H1 (cell line): Measurements from ENCODE around the gene PTPA. TPM values are rescaled to one million over a fixed set of nuclear protein-coding genes. Genes with fewer than 3 reads are reported as not detected.

Experiments used
- CTCF ChIA-PET: fragments of 300-600 bp; sonication (Branson Sonifier 250); formaldehyde crosslinking; loops from one replicate; lab custom pipeline; 2021; ENCODE audit not compliant: partially characterized antibody; lab: Charles Lee
- POLR2A ChIA-PET: fragments of 300-600 bp; sonication (Branson Sonifier 250); formaldehyde crosslinking; loops from one replicate; lab custom pipeline; 2021; ENCODE audit warnings: inconsistent platforms; ENCODE audit not compliant: partially characterized antibody; lab: Charles Lee
- DNase-seq, 2 experiments: peaks; one replicate each; pipeline versions ENCODE4 v3.0.0 to v3.0.0-alpha.2; 2010 to 2022; ENCODE audit warnings: low spot score in 2 of 2, low read depth in 1 of 2, mixed read lengths in 1 of 2
- FAIRE-seq: peaks from 2 replicates; lab custom pipeline; 2011; peaks lifted over from hg19 to GRCh38; lab: Jason Lieb, UNC
- H2AFZ ChIP-seq: 2 replicates; pipeline ENCODE4 v1.8.1; 2012; ENCODE audit warnings: low read length, inconsistent platforms
- H2AK5ac ChIP-seq: 2 replicates; pipeline ENCODE4 v1.6.1; 2013; ENCODE audit warnings: low read depth, low read length
- H2BK120ac ChIP-seq: replicated peaks from 2 replicates; pipeline ENCODE3; 2013; ENCODE audit warnings: low read depth, low read length, inconsistent platforms
- H2BK12ac ChIP-seq: 2 replicates; pipeline ENCODE4 v1.6.1; 2013; ENCODE audit warnings: low read depth, low read length
- H2BK15ac ChIP-seq: 2 replicates; pipeline ENCODE4 v1.6.1; 2013; ENCODE audit warnings: low read length
- H2BK20ac ChIP-seq: 2 replicates; pipeline ENCODE4 v1.6.1; 2013; ENCODE audit warnings: low read length
- H2BK5ac ChIP-seq: 2 replicates; pipeline ENCODE4 v1.6.1; 2013; ENCODE audit warnings: low read depth, low read length
- H3K14ac ChIP-seq: 2 replicates; pipeline ENCODE4 v1.6.1; 2013; ENCODE audit warnings: inconsistent platforms; ENCODE audit not compliant: insufficient read length
- H3K18ac ChIP-seq: 2 replicates; pipeline ENCODE4 v1.6.1; 2013; ENCODE audit warnings: low read length; ENCODE audit errors: extremely low read depth
- H3K23ac ChIP-seq: 2 replicates; pipeline ENCODE4 v1.6.1; 2013; ENCODE audit warnings: inconsistent platforms; ENCODE audit not compliant: insufficient read length
- H3K23me2 ChIP-seq: 2 replicates; pipeline ENCODE4 v1.6.1; 2013; ENCODE audit warnings: low read depth, low read length
- H3K27ac ChIP-seq: 2 replicates; pipeline ENCODE4 v1.6.1; 2011; ENCODE audit warnings: low read depth, low read length, inconsistent platforms
- H3K27me3 ChIP-seq, 4 experiments: replicated peaks in 1 of 4; 1 replicate in 1 of 4; 2 replicates in 3 of 4; pipeline versions ENCODE4 v1.6.1 to v1.8.1; 2011 to 2013; ENCODE audit warnings: low read length in 3 of 4, mild to moderate bottlenecking in 3 of 4, inconsistent platforms in 2 of 4, mixed read lengths in 2 of 4, moderate library complexity in 1 of 4; ENCODE audit not compliant: control insufficient read depth in 3 of 4, insufficient read depth in 3 of 4; ENCODE audit errors: extremely low read depth in 1 of 4
- H3K36me3 ChIP-seq, 4 experiments: 2 replicates each; pipeline versions ENCODE4 v1.6.1 to v1.8.1; 2011 to 2013; ENCODE audit warnings: mild to moderate bottlenecking in 4 of 4, low read length in 3 of 4, moderate library complexity in 2 of 4, control low read depth in 1 of 4, inconsistent platforms in 1 of 4; ENCODE audit not compliant: insufficient read depth in 4 of 4, control insufficient read depth in 2 of 4
- H3K4ac ChIP-seq: replicated peaks from 2 replicates; pipeline ENCODE3; 2013; ENCODE audit warnings: low read length, low read depth, mixed read lengths, inconsistent platforms; ENCODE audit not compliant: insufficient read length
- H3K4me1 ChIP-seq, 4 experiments: replicated peaks in 1 of 4; 1 replicate in 1 of 4; 2 replicates in 3 of 4; pipeline versions ENCODE4 v1.6.1 to v1.8.1; 2011 to 2013; ENCODE audit warnings: low read length in 3 of 4, inconsistent platforms in 2 of 4, mixed read lengths in 1 of 4; ENCODE audit not compliant: insufficient read depth in 4 of 4, control insufficient read depth in 3 of 4
- H3K4me2 ChIP-seq, 2 experiments: 2 replicates each; pipeline versions ENCODE4 v1.6.1 to v1.8.1; 2011 to 2013; ENCODE audit warnings: low read depth in 2 of 2, low read length in 2 of 2, control low read depth in 1 of 2, inconsistent platforms in 1 of 2, mild to moderate bottlenecking in 1 of 2; ENCODE audit not compliant: insufficient read depth in 1 of 2
- H3K4me3 ChIP-seq, 4 experiments: fragments of 200-600, 300-600 bp in 1 of 4; sonication (generic), shearing (Covaris generic), sonication (Bioruptor Twin) in 1 of 4; 2 replicates each; pipeline versions ENCODE4 v1.5.1 to v1.8.1; 2011 to 2016; ENCODE audit warnings: low read length in 4 of 4, low read depth in 3 of 4, control low read depth in 2 of 4, inconsistent platforms in 2 of 4, mild to moderate bottlenecking in 2 of 4, mixed read lengths in 1 of 4, moderate library complexity in 1 of 4; ENCODE audit not compliant: insufficient read depth in 2 of 4; ENCODE audit errors: extremely low read depth in 1 of 4
- H3K56ac ChIP-seq: replicated peaks from 2 replicates; pipeline ENCODE3; 2013; ENCODE audit warnings: low read depth, mild to moderate bottlenecking, mixed read lengths, low read length, inconsistent platforms; ENCODE audit not compliant: insufficient read length
- H3K79me1 ChIP-seq: 2 replicates; pipeline ENCODE4 v1.6.1; 2013; ENCODE audit warnings: low read depth, low read length, control low read depth
- H3K79me2 ChIP-seq, 2 experiments: 2 replicates each; pipeline versions ENCODE4 v1.6.1 to v1.8.1; 2012 to 2013; ENCODE audit warnings: low read length in 2 of 2, mild to moderate bottlenecking in 2 of 2, inconsistent platforms in 1 of 2; ENCODE audit not compliant: insufficient read depth in 2 of 2, control insufficient read depth in 1 of 2
- H3K9ac ChIP-seq, 4 experiments: replicated peaks in 1 of 4; 1 replicate in 1 of 4; 2 replicates in 3 of 4; pipeline versions ENCODE4 v1.6.1 to v1.8.1; 2011 to 2013; ENCODE audit warnings: low read depth in 3 of 4, low read length in 3 of 4, control low read depth in 2 of 4, mild to moderate bottlenecking in 2 of 4, moderate library complexity in 2 of 4, inconsistent platforms in 1 of 4; ENCODE audit errors: extremely low read depth in 1 of 4
- H3K9me3 ChIP-seq, 2 experiments: 2 replicates each; pipeline versions ENCODE4 v1.6.1 to v1.8.1; 2012 to 2013; ENCODE audit warnings: mild to moderate bottlenecking in 2 of 2, moderate library complexity in 2 of 2, control low read depth in 1 of 2, inconsistent platforms in 1 of 2, low read depth in 1 of 2, low read length in 1 of 2, mixed read lengths in 1 of 2; ENCODE audit not compliant: insufficient read depth in 2 of 2
- H4K20me1 ChIP-seq, 2 experiments: replicated peaks in 1 of 2; 2 replicates each; pipeline versions ENCODE3 to v1.8.1; 2011 to 2013; ENCODE audit warnings: inconsistent platforms in 2 of 2, low read length in 2 of 2, mild to moderate bottlenecking in 1 of 2; ENCODE audit not compliant: insufficient read depth in 2 of 2, control insufficient read depth in 1 of 2
- H4K5ac ChIP-seq: 2 replicates; pipeline ENCODE4 v1.6.1; 2013; ENCODE audit warnings: low read length, low read depth, mixed read lengths, inconsistent platforms; ENCODE audit not compliant: insufficient read length
- H4K8ac ChIP-seq: 2 replicates; pipeline ENCODE4 v1.8.0; 2013; ENCODE audit warnings: mild to moderate bottlenecking, moderate library complexity, low read length, inconsistent platforms; ENCODE audit not compliant: insufficient read depth; ENCODE audit errors: extremely low read depth
- H4K91ac ChIP-seq: replicated peaks from 2 replicates; pipeline ENCODE3; 2013; ENCODE audit warnings: low read length, mixed read lengths, inconsistent platforms; ENCODE audit not compliant: insufficient read length
- GABPA ChIP-seq: IDR thresholded peaks from 2 replicates; pipeline ENCODE4 v1.6.1; 2011; ENCODE audit warnings: mild to moderate bottlenecking, low read length, moderate library complexity, borderline replicate concordance; ENCODE audit not compliant: insufficient read depth
- NANOG ChIP-seq: IDR thresholded peaks from 2 replicates; pipeline ENCODE4 v1.6.1; 2011; ENCODE audit warnings: low read length, low read depth, mild to moderate bottlenecking, inconsistent platforms; ENCODE audit not compliant: insufficient read depth, poor library complexity, severe bottlenecking
- SIN3A ChIP-seq, 2 experiments: IDR thresholded peaks in 1 of 2; conservative IDR thresholded peaks in 1 of 2; 2 replicates each; pipeline ENCODE4 v1.6.1; 2011 to 2012; ENCODE audit warnings: low read length in 2 of 2, improper control_type of control experiment in 1 of 2, low read depth in 1 of 2, mild to moderate bottlenecking in 1 of 2
- SP1 ChIP-seq: IDR thresholded peaks from 2 replicates; pipeline ENCODE4 v1.6.1; 2011; ENCODE audit warnings: low read depth, low read length
- WGBS, 2 experiments: shearing (Covaris generic) in 1 of 2; methylation state at CpG; one replicate each; pipeline versions ENCODE4 v1.1.6 to v1.1.7; 2013 to 2015; ENCODE audit warnings: low lambda C conversion rate in 2 of 2, mixed read lengths in 2 of 2, inconsistent platforms in 1 of 2, low coverage in 1 of 2, missing lambda C conversion rate in 1 of 2; ENCODE audit not compliant: insufficient replicate concordance in 2 of 2, insufficient coverage in 1 of 2, insufficient read length in 1 of 2; ENCODE audit errors: extremely low coverage in 1 of 2, missing lambda C conversion rate in 1 of 2; 5-methylcytosine and 5-hydroxymethylcytosine counted together
- polyA plus RNA-seq, 7 experiments: library from polyadenylated mRNA; depleted of rRNA in 3 of 7; stranded (reverse) in 5 of 7; unstranded in 2 of 7; fragments of >200 nt in 5 of 7; fragments of 200-250 nt in 2 of 7; gene quantifications; 1 replicate in 5 of 7; 2 replicates in 1 of 7; 4 replicates in 1 of 7; pipeline versions ENCODE4 v1.2.1 to v1.2.3, GENCODE V29; 2011 to 2013; ENCODE audit warnings: missing spikeins in 2 of 7, mixed read lengths in 2 of 7
- total RNA-seq: library from RNA; stranded (reverse); fragmentation: NEBNext Ultra II Directional; extraction: Animal tissue kit (Norgen Biotek cat#: 25700); gene quantifications from 2 replicates; pipeline ENCODE4 v1.2.1, GENCODE V29; 2021

The PTPA gene
- total and polyA plus RNA-seq, 2 of the 8 experiments (the other 6 are each of a cell fraction or from before 2014, with no cell fraction given), result 114 to 145 TPM

GRCh38 chr9:129101279-129101678, 9.9 kb upstream of the PTPA start:
- no peak overlapping the region for H3K9ac ChIP-seq
- peaks cover 0 to 5% (median 1%) of the 10 kb centered on the region in 4 experiments; a peak in 2 of 7 replicates for H3K4me1 ChIP-seq
- POLR2A ChIA-PET, result interaction anchor here (1.3 to 2.2 kb wide), 4 partner anchors 9 to 39 kb away, joined by 3 to 7 read pairs (median 4); partner anchors contain the start of gene PTPA
- no peak overlapping the region for H2AFZ ChIP-seq
- no peak overlapping the region for H3K56ac ChIP-seq
- peaks cover 0 to 6% (median 4%) of the 10 kb centered on the region in 4 experiments; a peak in 4 of 7 replicates for H3K27me3 ChIP-seq
- H3K4me2 ChIP-seq, result no peak overlapping the region
- no peak overlapping the region for H4K5ac ChIP-seq
- H2BK12ac ChIP-seq, result no peak overlapping the region
- no peak overlapping the region for H3K27ac ChIP-seq
- H3K23me2 ChIP-seq, result no peaks in the 10 kb centered on the region
- H3K79me1 ChIP-seq, result no peaks in the 10 kb centered on the region
- CTCF ChIA-PET, result interaction anchor here (0.8 to 2.5 kb wide), 7 partner anchors 11 to 60 kb away, joined by 3 to 9 read pairs (median 3); no protein-coding TSS in a partner anchor
- TF ChIP-seq SIN3A (conservative IDR thresholded peaks at IDR 0.05 in 1 of 2, IDR thresholded peaks at IDR 0.05 in 1 of 2; ENCODE audit: low read depth in 1 of 2, low read length in 2 of 2) (no peak), GABPA (no peak), NANOG (no peak), SP1 (no peak)
- TF ChIP-seq, all 59 proteins: peak for 0
- Histone ChIP-seq H3K18ac (no peak overlapping the region), H3K79me2 (no peaks in the 10 kb centered on the region), H3K23ac (no peak overlapping the region), H2BK15ac (no peak overlapping the region), H3K9me3 (no peaks in the 10 kb centered on the region), H4K91ac (no peak overlapping the region), H4K8ac (no peak overlapping the region), H2BK5ac (no peak overlapping the region), H3K4me3 (no peak overlapping the region), H3K4ac (no peak overlapping the region), H2AK5ac (no peak overlapping the region), H3K36me3 (no peaks in the 10 kb centered on the region), H4K20me1 (no peaks in the 10 kb centered on the region), H2BK120ac (no peak overlapping the region), H2BK20ac (no peak overlapping the region), H3K14ac (no peak overlapping the region)
- FAIRE-seq, result no peak
- no peak for DNase-seq
- 96% methylated on average over 7 of the region's 7 CpGs; no CpG with 5 or more reads in 1 of the 2 experiments for WGBS, 2 experiments
